Smooth muscle cell (in vitro differentiated cells): ENCODE measurements around the gene CNTNAP5. TPM values are rescaled to one million over a fixed set of nuclear protein-coding genes. Genes with fewer than 3 reads are reported as not detected.

Experiments used
- DNase-seq: peaks from one replicate; lab custom pipeline; 2025; ENCODE audit not compliant: unreplicated experiment; lab: John Stamatoyannopoulos, UW
- H2AFZ ChIP-seq: fragments of 200-600 bp; sonication (generic); 2 replicates; pipeline ENCODE4 v1.6.0; 2016; ENCODE audit warnings: antibody characterized with exemption, low read depth, mild to moderate bottlenecking
- H3F3A ChIP-seq: fragments of 200-600 bp; sonication (generic); 2 replicates; pipeline ENCODE4 v1.6.0; 2017; ENCODE audit warnings: antibody characterized with exemption, low read depth
- H3K27ac ChIP-seq: fragments of 200-600 bp; sonication (generic); 2 replicates; pipeline ENCODE4 v1.5.1; 2016; ENCODE audit warnings: low read depth, mild to moderate bottlenecking
- H3K27me3 ChIP-seq: fragments of 200-600 bp; sonication (generic); 2 replicates; pipeline ENCODE4 v1.6.1; 2016; ENCODE audit warnings: low read depth, mild to moderate bottlenecking
- H3K36me3 ChIP-seq: fragments of 200-600 bp; sonication (generic); 2 replicates; pipeline ENCODE4 v1.5.1; 2016; ENCODE audit warnings: low read depth
- H3K4me1 ChIP-seq: fragments of 200-600 bp; sonication (generic); 2 replicates; pipeline ENCODE4 v1.5.1; 2016; ENCODE audit warnings: low read depth
- H3K4me2 ChIP-seq: fragments of 200-600 bp; sonication (generic); 2 replicates; pipeline ENCODE4 v1.6.0; 2016; ENCODE audit warnings: mild to moderate bottlenecking
- H3K4me3 ChIP-seq: fragments of 200-600 bp; sonication (generic); 2 replicates; pipeline ENCODE4 v1.5.1; 2016; ENCODE audit warnings: mild to moderate bottlenecking
- H3K79me2 ChIP-seq: fragments of 200-600 bp; sonication (generic); 2 replicates; pipeline ENCODE4 v1.6.0; 2016; ENCODE audit warnings: low read depth, mild to moderate bottlenecking
- H3K9ac ChIP-seq: fragments of 200-600 bp; sonication (generic); 2 replicates; pipeline ENCODE4 v1.6.0; 2016; ENCODE audit warnings: low read depth
- H3K9me3 ChIP-seq: fragments of 200-600 bp; sonication (generic); replicated peaks from 2 replicates; pipeline ENCODE4 v1.5.1; 2016; ENCODE audit warnings: low read depth
- H4K20me1 ChIP-seq: fragments of 200-600 bp; sonication (generic); 2 replicates; pipeline ENCODE4 v1.6.0; 2016; ENCODE audit warnings: low read depth
- WGBS: methylation state at CpG from one replicate; pipeline ENCODE4 v1.1.7; 2016; ENCODE audit warnings: low lambda C conversion rate; 5-methylcytosine and 5-hydroxymethylcytosine counted together
- polyA plus RNA-seq: library from polyadenylated mRNA; unstranded; fragments of >200 nt; fragmentation: Nextera tagmentation; extraction: Ambion mirVana; gene quantifications from 2 replicates; pipeline ENCODE4 v1.2.1, GENCODE V29; 2016
- total RNA-seq: library from RNA; depleted of rRNA; stranded (reverse); fragments of >200 nt; gene quantifications from 2 replicates; pipeline ENCODE4 v1.2.3, GENCODE V29; 2014
- TF ChIP-seq, protein P1 (sequence below): fragments of 200-600 bp; sonication (generic); IDR thresholded peaks from 2 replicates; pipeline ENCODE4 v1.5.1; 2017; ENCODE audit warnings: borderline replicate concordance, mild to moderate bottlenecking, antibody characterized with exemption; ENCODE audit not compliant: insufficient read depth, poor library complexity, severe bottlenecking

The CNTNAP5 gene
- total and polyA plus RNA-seq, 2 experiments from 2014 or later: not detected

DNA sequence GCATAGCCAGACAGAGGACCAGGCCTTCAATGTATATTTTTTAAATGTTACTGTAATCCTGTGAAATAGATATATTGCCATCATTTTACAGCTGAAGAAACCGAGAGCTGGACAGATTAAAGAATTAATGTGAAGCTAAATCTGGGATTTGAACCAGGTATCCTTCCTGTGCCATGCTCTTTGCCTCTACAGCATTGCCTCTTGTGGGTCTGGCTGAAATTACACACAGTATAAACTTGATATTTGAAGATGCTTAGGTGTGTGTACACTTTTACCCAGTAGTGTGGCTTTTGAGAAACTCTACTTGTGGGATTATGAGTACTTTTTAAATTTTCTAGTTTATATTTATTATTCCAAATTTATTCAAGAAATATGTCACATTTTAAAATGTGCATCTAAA lies 264.5 kb downstream of the CNTNAP5 start:
- no peak for DNase-seq
- no peak overlapping the region for H2AFZ ChIP-seq
- no peak overlapping the region for H3K4me2 ChIP-seq
- TF ChIP-seq, protein P1, sequence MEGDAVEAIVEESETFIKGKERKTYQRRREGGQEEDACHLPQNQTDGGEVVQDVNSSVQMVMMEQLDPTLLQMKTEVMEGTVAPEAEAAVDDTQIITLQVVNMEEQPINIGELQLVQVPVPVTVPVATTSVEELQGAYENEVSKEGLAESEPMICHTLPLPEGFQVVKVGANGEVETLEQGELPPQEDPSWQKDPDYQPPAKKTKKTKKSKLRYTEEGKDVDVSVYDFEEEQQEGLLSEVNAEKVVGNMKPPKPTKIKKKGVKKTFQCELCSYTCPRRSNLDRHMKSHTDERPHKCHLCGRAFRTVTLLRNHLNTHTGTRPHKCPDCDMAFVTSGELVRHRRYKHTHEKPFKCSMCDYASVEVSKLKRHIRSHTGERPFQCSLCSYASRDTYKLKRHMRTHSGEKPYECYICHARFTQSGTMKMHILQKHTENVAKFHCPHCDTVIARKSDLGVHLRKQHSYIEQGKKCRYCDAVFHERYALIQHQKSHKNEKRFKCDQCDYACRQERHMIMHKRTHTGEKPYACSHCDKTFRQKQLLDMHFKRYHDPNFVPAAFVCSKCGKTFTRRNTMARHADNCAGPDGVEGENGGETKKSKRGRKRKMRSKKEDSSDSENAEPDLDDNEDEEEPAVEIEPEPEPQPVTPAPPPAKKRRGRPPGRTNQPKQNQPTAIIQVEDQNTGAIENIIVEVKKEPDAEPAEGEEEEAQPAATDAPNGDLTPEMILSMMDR: no peak
- H3K9me3 ChIP-seq: no peaks in the 10 kb centered on the region
- H3F3A ChIP-seq: no peaks in the 10 kb centered on the region
- H3K4me1 ChIP-seq: no peaks in the 10 kb centered on the region
- no peaks in the 10 kb centered on the region for H3K36me3 ChIP-seq
- H3K79me2 ChIP-seq: no peaks in the 10 kb centered on the region
- no peak overlapping the region for H3K27ac ChIP-seq
- no peak overlapping the region for H3K4me3 ChIP-seq
- H4K20me1 ChIP-seq: no peaks in the 10 kb centered on the region
- H3K9ac ChIP-seq: no peak overlapping the region
- WGBS: 73% methylated on average over 1 of the region's 1 CpG
- no peaks in the 10 kb centered on the region for H3K27me3 ChIP-seq

DNA sequence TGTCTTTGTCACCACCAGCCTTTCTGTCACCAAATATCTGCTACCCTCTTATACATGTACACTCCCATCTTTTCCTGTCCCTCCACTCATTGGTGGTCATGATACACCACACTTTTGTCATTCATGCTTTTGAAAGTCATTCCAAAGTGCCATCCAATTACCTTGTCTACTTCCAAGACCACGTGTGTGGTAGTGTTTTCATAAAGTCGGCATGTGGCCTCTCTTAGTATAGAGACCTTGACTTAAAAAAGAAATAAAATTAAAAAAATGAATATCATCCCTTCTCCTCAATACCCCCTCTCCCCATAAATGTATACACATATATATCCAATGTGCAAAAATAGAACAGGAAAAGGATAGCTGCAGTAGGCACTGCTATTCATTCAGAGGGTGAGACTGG lies 271.4 kb downstream of the CNTNAP5 start:
- Histone ChIP-seq H3K79me2 (no peaks in the 10 kb centered on the region), H3F3A (no peaks in the 10 kb centered on the region), H2AFZ (no peak overlapping the region), H3K4me2 (no peak overlapping the region), H3K27ac (no peak overlapping the region), H3K9me3 (no peaks in the 10 kb centered on the region), H3K36me3 (no peaks in the 10 kb centered on the region), H3K4me1 (no peaks in the 10 kb centered on the region), H3K9ac (no peak overlapping the region), H4K20me1 (no peaks in the 10 kb centered on the region), H3K4me3 (no peak overlapping the region), H3K27me3 (no peaks in the 10 kb centered on the region)
- no peak for DNase-seq
- 77% methylated on average over 2 of the region's 2 CpGs for WGBS
- TF ChIP-seq, protein P1: no peak

DNA sequence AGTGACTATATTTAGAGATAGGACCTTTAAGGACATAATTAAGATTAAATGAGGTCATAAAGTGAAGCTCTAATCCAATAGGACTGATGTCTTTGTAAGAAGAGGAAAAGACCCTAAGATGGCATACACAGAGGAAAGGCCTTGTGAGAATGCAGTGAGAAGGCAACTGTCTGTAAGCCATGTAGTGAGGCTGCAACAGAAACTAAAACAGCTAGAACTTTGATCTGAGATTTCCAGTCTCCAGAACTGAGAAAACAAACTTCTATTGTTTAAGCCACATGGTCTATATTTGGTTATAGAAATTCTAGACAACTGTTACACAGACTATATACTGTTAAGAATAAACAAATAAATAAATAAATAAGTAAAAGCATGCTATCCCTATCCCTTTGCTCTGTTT lies 276.8 kb downstream of the CNTNAP5 start:
- H3F3A ChIP-seq: no peaks in the 10 kb centered on the region
- H3K27me3 ChIP-seq: no peaks in the 10 kb centered on the region
- TF ChIP-seq, protein P1: no peak
- H3K4me3 ChIP-seq: no peak overlapping the region
- no peaks in the 10 kb centered on the region for H3K4me1 ChIP-seq
- no peaks in the 10 kb centered on the region for H4K20me1 ChIP-seq
- H3K9ac ChIP-seq: no peak overlapping the region
- H3K9me3 ChIP-seq: no peaks in the 10 kb centered on the region
- no peak for DNase-seq
- H2AFZ ChIP-seq: no peak overlapping the region
- H3K27ac ChIP-seq: no peak overlapping the region
- no peak overlapping the region for H3K4me2 ChIP-seq
- no peaks in the 10 kb centered on the region for H3K36me3 ChIP-seq
- H3K79me2 ChIP-seq: no peaks in the 10 kb centered on the region

DNA sequence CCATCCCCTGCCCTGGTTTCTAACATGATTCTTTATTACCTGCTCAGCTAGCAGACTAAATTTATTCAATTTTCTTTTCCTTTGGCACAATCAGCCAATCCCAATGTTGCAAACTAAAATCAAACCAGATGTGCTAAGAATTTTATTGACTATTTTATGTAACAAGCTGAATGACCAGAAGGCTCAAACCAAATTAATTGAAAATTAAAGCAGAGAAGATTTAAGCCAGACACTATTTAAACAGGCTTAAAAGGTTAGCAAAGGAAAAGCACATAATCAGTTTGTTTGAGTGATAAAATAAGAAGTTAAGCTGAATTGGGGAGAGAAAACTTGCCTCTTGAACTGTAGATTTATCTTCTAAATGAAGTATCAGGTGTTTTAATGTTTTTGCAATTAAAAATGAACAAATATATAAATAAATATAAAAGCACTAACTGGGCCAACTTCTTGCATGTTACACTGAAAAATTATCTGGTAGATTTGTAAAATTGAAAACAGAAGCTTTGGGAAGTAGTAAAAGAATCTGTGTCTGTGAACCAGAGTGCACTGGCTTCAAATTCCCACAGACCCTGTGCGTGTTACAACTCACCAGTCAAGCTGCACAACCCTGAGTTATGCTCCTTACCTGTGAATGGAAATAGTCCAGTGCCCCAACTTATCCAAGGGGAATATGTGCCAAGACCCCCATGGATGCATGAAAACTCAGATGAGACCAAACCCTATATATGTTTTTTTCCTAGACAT lies 283.4 kb downstream of the CNTNAP5 start:
- TF ChIP-seq, protein P1: no peak
- Histone ChIP-seq H3K4me1 (no peaks in the 10 kb centered on the region), H2AFZ (no peak overlapping the region), H3F3A (no peaks in the 10 kb centered on the region), H3K9ac (no peak overlapping the region), H3K79me2 (no peaks in the 10 kb centered on the region), H3K27me3 (no peaks in the 10 kb centered on the region), H3K4me3 (no peak overlapping the region), H4K20me1 (no peaks in the 10 kb centered on the region), H3K4me2 (no peak overlapping the region), H3K9me3 (no peaks in the 10 kb centered on the region), H3K36me3 (no peaks in the 10 kb centered on the region), H3K27ac (no peak overlapping the region)
- no peak for DNase-seq
- 59% methylated on average over 1 of the region's 1 CpG for WGBS
